GM12891 (cell line): ENCODE measurements around the gene GOSR2. TPM values are rescaled to one million over a fixed set of nuclear protein-coding genes. Genes with fewer than 3 reads are reported as not detected.

Experiments used
- DNase-seq: peaks from one replicate; pipeline ENCODE4 v3.0.0; 2011; ENCODE audit warnings: low spot score; ENCODE audit not compliant: insufficient read length
- FAIRE-seq: peaks from 2 replicates; lab custom pipeline; 2011; peaks lifted over from hg19 to GRCh38; lab: Jason Lieb, UNC
- PAX5 ChIP-seq: IDR thresholded peaks from 2 replicates; pipeline ENCODE4 v1.6.1; 2011; ENCODE audit warnings: low read length, moderate library complexity, mild to moderate bottlenecking; ENCODE audit not compliant: insufficient read depth, severe bottlenecking
- POLR2A ChIP-seq: IDR thresholded peaks from 2 replicates; pipeline ENCODE4 v1.6.1; 2011; ENCODE audit warnings: low read depth, low read length, control low read depth
- POLR2AphosphoS5 ChIP-seq: IDR thresholded peaks from 2 replicates; pipeline ENCODE4 v1.6.1; 2011; ENCODE audit warnings: low read depth, low read length, control low read depth
- POU2F2 ChIP-seq: IDR thresholded peaks from 2 replicates; pipeline ENCODE4 v1.6.1; 2011; ENCODE audit warnings: low read depth, mild to moderate bottlenecking, control low read depth, low read length, moderate library complexity
- SPI1 ChIP-seq: IDR thresholded peaks from 2 replicates; pipeline ENCODE4 v1.6.1; 2011; ENCODE audit warnings: low read depth, low read length, control low read depth
- TAF1 ChIP-seq: IDR thresholded peaks from 2 replicates; pipeline ENCODE4 v1.6.1; 2011; ENCODE audit warnings: low read depth, low read length, control low read depth
- polyA plus RNA-seq: library from polyadenylated mRNA; unstranded; fragments of >200 nt; gene quantifications from one replicate; pipeline ENCODE4 v1.2.1, GENCODE V29; 2012; ENCODE audit warnings: low read depth, missing spikeins, inconsistent platforms; ENCODE audit not compliant: missing spikeins

GOSR2 gene
- polyA plus RNA-seq = 23.9 TPM

DNA sequence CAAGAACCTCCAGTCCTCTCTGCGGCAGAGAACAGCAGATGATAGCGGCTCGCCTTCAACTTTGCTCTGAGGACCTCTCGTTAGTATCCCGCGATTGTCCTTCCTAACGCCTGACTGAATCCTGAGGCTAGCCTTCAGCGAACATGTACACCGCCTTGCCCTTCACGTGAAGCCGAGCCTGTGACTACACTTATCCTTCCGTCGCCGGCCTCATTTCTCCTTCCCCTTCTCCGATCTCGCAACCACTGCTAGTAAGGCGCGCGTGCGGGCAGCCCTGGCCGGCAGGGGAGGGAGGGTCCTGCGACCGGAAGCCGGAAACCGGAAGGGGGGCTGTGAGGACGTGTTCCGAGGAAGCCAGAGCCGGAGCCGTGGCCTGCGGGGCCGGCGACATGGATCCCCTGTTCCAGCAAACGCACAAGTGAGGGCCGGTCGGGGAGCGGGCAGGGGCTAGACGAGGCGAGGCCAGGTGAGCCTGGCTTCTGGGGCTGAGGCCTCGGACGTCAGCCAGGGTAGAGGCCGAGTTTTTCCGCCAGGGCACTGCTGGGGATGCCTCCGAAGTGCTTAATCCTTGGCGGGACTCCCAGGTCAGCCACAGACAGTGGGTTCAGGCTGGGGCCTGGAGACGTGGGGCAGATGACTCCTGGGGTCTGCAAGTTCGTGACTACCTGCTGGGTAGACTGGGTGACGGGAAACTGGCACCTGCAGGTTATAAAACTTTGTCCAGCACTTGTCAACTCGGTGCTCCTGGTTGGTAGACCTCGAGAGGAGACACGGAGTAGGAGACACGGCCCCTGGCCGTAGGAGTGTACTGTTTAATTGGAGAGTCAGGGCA lies at the start of gene GOSR2:
Gene GOSR2 (plus strand): TSS at position 357 of the 832 bp plus-strand sequence. CDS start 33 bp downstream, at position 390.
- DNase-seq = peak; percentile 87
- peak; percentile 97 for TF ChIP-seq POLR2AphosphoS5
- peak; percentile 57 for TF ChIP-seq POU2F2
- TF ChIP-seq POLR2A = peak; percentile 96
- no peak for TF ChIP-seq PAX5
- TF ChIP-seq TAF1 = peak; percentile 77
- 0 out of 2 replicates have a peak, but pooled peaks have one; percentile 22 for TF ChIP-seq SPI1
- peak; percentile 96 for FAIRE-seq

DNA sequence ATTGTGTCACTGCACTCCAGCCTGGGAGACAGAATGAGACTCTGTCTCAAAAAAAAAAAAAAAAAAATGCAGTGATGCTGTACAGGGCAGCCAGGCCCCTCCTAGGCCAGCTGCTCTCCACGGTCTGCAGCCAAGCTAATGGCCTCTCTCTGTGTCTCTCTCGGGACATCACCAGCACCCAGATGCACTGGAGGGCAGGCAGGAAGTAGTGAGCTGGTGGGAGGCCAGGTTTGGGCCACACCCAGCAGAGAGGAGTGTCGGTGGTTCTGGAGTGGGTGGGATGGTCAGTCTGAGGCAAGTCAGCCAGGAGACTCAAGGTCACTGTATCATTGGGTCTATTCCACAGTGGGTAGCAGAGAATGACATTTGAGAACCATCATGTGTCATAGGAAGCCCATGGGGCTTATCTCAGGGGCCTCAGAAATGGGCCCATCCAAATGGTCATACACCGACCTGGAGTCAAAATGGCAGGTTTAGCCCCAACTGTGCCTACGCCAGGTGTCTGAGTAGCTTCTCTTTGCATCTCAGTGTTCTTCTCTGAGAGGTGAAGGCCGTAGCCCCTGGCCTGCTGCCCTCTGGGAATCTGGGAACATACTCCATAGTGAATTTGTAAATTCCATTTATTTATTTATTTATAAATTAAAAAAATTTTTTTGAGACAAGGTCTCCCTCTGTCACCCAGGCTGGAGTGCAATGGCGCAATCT lies 48.9 kb upstream of the GOSR2 start:
- no peak for TF ChIP-seq POLR2AphosphoS5
- no peak for TF ChIP-seq SPI1
- no peak for TF ChIP-seq TAF1
- no peak for TF ChIP-seq POU2F2
- no peak for FAIRE-seq
- no peak for DNase-seq

DNA sequence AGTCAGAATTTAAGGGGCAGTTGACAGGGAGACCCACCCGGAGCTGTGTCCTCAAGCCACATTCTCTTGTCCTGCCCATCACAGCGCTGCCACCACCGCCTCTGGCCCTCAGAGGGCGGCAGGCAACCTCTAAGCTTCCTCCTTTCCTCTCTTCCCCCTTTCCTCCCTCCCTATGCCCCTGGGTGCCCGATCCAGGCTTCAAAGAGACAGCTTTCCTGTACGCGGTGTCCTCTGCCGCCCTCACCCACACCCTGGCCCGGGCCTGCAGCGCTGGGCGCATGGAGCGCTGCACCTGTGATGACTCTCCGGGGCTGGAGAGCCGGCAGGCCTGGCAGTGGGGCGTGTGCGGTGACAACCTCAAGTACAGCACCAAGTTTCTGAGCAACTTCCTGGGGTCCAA lies 48.1 kb upstream of the GOSR2 start:
- FAIRE-seq (no peak), DNase-seq (no peak)
- TF ChIP-seq SPI1 (no peak), TAF1 (no peak), PAX5 (no peak), POU2F2 (no peak), POLR2A (no peak), POLR2AphosphoS5 (no peak)

DNA sequence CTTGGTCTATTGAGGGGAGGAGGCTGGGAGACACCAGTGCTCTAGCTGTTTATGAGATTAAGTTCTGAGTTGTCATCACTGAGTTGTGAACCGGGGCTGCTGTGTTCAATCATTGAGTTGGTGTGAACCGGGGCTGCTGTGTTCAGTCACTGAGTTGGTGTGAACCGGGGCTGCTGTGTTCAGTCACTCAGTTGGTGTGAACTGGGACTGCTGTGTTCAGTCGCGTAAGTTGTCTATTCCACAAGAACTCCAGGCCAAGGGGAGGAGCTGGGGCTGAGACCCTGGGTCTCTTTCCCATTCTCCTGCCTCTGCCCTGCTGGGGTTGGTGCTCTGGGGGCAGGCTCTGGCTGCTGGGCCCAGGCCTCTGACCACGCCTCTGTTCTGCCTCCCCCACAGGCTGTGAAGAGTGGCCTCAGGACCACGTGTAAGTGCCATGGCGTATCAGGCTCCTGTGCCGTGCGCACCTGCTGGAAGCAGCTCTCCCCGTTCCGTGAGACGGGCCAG lies 47.1 kb upstream of the GOSR2 start:
- DNase-seq = no peak
- TF ChIP-seq POLR2A = no peak
- no peak for TF ChIP-seq SPI1
- no peak for TF ChIP-seq TAF1
- TF ChIP-seq POLR2AphosphoS5 = no peak
- TF ChIP-seq POU2F2 = no peak
- TF ChIP-seq PAX5 = no peak
- no peak for FAIRE-seq

DNA sequence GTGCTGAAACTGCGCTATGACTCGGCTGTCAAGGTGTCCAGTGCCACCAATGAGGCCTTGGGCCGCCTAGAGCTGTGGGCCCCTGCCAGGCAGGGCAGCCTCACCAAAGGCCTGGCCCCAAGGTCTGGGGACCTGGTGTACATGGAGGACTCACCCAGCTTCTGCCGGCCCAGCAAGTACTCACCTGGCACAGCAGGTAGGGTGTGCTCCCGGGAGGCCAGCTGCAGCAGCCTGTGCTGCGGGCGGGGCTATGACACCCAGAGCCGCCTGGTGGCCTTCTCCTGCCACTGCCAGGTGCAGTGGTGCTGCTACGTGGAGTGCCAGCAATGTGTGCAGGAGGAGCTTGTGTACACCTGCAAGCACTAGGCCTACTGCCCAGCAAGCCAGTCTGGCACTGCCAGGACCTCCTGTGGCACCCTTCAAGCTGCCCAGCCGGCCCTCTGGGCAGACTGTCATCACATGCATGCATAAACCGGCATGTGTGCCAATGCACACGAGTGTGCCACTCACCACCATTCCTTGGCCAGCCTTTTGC lies 46.5 kb upstream of the GOSR2 start:
- DNase-seq = peak; percentile 53
- TF ChIP-seq TAF1 = no peak
- TF ChIP-seq SPI1 = no peak
- TF ChIP-seq PAX5 = no peak
- no peak for TF ChIP-seq POLR2AphosphoS5
- no peak for TF ChIP-seq POU2F2
- TF ChIP-seq POLR2A = no peak
- no peak for FAIRE-seq

DNA sequence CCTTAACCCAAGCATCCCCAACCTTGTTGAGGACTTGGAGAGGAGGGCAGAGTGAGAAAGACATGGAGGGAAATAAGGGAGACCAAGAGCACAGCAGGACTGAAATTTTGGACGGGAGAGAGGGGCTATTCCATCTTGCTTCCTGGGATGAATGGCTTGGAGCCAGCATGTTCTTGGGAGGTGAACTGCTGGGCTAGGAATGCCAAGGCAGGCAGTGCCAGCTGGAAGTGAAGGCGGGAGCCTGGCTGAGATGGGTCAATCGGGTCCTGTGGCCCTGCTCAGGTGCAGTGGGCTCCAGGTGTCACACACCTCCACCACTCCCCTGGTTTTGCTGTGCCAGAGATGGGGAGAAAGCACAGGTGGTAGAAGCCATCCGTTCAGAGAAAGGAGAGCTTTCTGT lies 46.0 kb upstream of the GOSR2 start:
- DNase-seq = no peak
- TF ChIP-seq PAX5 (no peak), POLR2AphosphoS5 (no peak), TAF1 (no peak)
- FAIRE-seq = no peak

DNA sequence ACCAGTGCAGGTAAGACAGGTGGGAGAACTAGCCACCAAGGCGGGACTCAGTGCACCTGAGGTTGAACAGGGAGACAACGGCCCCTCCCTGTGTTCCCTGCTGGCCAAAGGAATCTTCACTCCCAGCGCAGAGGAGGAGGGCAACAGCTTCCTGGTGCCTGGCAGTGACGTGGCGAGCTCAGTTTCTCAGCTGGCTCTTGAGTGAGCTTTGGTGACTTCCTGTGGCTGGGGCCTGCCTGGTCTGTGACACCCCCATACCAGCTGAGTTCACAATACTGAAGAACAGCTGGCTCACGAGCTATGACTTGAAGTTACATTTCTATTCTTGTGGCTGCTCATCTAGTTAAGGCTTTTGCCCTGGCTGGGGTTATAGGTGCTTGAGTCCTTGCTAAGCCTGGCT lies 45.5 kb upstream of the GOSR2 start:
- no peak for DNase-seq
- FAIRE-seq = no peak
- TF ChIP-seq POLR2AphosphoS5 (no peak), SPI1 (no peak), TAF1 (no peak), POU2F2 (no peak), PAX5 (no peak), POLR2A (no peak)

DNA sequence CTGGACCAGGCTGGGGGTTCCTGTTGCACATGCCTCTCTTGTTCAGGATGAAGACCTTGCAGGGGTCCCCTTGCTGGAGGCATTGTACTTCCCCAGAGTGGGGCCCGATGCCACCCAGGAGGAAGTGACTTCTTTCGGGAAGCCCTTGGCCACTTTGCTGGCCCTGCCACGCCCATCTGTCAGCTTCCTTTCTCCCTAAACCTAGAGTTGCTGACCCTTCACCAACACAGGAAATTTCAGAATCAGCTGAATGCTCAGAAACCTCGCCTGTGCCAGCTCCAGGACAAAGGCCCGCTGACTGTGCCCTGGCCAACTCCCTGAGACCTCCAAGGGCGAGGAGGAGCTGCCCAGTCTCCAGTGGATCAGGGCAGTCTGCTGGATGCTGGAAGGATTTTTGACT lies 44.9 kb upstream of the GOSR2 start:
- FAIRE-seq (no peak), DNase-seq (no peak)
- TF ChIP-seq PAX5 (no peak), SPI1 (no peak), POLR2AphosphoS5 (no peak), TAF1 (no peak), POU2F2 (no peak), POLR2A (no peak)

DNA sequence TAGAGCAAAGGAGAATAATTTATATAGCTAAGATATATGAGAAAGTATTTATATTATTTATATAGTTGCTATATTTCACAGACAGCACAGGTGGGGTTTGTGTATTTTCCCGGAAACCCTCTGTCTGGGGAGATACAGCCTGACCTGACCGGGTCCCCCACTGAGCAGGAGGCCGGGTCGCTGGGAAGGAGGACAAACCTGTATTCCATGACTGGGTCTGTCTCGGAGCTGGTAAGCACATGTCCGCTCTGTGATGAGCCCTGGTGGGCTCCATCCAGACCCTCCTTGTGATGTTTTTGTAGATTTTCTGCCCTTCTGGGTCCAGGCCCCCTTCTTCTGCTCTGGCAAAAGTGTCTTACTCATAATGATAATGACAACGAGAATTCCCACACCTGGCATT lies 43.9 kb upstream of the GOSR2 start:
- no peak for DNase-seq
- FAIRE-seq = no peak

More for the DNA sequence above, 43.9 kb upstream of the GOSR2 start:
- no peak for TF ChIP-seq PAX5
- no peak for TF ChIP-seq POLR2A
- TF ChIP-seq SPI1 = no peak
- no peak for TF ChIP-seq TAF1
- no peak for TF ChIP-seq POU2F2
